ENCODE data around the gene NRG4.
A peak's percentile ranks its signal among the peaks of the same experiment; 100 is the strongest.

Gene NRG4

DNA sequence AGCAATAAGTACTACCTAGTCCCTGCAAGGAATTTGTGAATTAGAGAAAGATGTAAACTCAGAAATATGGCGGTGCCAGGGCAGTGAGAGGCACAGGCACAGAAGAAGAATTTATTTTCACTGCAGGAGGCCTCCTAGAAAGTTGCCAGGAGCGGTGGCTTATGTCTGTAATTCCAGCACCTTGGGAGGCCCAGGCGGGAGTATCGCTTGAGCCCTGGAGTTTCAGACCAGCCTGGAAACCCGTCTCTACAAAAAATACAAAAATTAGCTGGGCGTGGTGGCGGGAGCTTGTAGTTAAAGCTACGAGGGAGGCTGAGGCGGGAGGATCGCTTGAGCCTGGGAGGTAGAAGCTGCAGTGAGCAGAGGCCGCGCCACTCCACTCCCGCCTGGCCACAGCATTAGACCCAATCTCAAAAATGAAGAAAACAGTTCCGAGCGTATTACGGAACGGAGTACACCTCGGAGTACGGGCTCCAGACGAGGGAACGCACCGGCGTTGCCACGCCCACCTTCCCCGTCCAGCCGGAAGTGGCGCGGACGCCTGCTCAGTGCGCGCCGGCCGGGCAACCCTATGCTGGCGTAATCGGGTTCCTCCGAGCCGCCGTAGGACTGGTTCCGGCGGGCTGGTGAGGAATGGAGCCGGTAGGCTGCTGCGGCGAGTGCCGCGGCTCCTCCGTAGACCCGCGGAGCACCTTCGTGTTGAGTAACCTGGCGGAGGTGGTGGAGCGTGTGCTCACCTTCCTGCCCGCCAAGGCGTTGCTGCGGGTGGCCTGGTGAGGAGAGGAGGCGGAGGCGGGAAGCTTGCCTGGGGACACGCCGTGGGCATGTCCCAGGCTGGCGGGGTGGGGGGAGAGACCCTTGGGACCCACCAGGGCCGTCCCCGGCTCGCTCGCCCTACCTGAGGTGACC, 108.6 kb downstream of the NRG4 start, which contains the start of gene FBXO22 (continued):
- TF ChIP-seq ZNF585B (tag by site-specific recombination; IDR thresholded peaks at IDR 0.05) = no peak
- peak; percentile 48 for TF ChIP-seq ZNF610 (tag by site-specific recombination; IDR thresholded peaks at IDR 0.05; ENCODE audit: borderline replicate concordance)
- TF ChIP-seq, protein P1, sequence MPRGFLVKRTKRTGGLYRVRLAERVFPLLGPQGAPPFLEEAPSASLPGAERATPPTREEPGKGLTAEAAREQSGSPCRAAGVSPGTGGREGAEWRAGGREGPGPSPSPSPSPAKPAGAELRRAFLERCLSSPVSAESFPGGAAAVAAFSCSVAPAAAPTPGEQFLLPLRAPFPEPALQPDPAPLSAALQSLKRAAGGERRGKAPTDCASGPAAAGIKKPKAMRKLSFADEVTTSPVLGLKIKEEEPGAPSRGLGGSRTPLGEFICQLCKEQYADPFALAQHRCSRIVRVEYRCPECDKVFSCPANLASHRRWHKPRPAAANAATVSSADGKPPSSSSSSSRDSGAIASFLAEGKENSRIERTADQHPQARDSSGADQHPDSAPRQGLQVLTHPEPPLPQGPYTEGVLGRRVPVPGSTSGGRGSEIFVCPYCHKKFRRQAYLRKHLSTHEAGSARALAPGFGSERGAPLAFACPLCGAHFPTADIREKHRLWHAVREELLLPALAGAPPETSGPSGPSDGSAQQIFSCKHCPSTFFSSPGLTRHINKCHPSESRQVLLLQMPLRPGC (tag by site-specific recombination; IDR thresholded peaks at IDR 0.05) = peak; percentile 78
- no peak for TF ChIP-seq ZNF266 (tag by site-specific recombination; IDR thresholded peaks at IDR 0.05; ENCODE audit: low read depth)
- TF ChIP-seq, protein P2, sequence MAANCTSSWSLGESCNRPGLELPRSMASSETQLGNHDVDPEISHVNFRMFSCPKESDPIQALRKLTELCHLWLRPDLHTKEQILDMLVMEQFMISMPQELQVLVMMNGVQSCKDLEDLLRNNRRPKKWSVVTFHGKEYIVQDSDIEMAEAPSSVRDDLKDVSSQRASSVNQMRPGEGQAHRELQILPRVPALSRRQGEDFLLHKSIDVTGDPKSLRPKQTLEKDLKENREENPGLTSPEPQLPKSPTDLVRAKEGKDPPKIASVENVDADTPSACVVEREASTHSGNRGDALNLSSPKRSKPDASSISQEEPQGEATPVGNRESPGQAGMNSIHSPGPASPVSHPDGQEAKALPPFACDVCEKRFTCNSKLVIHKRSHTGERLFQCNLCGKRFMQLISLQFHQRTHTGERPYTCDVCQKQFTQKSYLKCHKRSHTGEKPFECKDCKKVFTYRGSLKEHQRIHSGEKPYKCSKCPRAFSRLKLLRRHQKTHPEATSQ (tag by site-specific recombination; IDR thresholded peaks at IDR 0.05) = peak; percentile 89; the same call in 1 of the 2 replicates
- no peak for TF ChIP-seq ZNF157 (tag by site-specific recombination; IDR thresholded peaks at IDR 0.05)
- TF ChIP-seq ZIC2 (tag by site-specific recombination; IDR thresholded peaks at IDR 0.05) = peak; percentile 19; the same call in 1 of the 2 replicates
- peak; percentile 89; the same call in 1 of the 2 replicates for TF ChIP-seq KLF7 (tag by site-specific recombination; IDR thresholded peaks at IDR 0.05; ENCODE audit: borderline replicate concordance)
- no peak for TF ChIP-seq ZNF555 (tag by site-specific recombination; conservative IDR thresholded peaks at IDR 0.05)
- peak; percentile 59; the same call in 1 of the 2 replicates for TF ChIP-seq ZBTB21 (tag by site-specific recombination; IDR thresholded peaks at IDR 0.05)

DNA sequence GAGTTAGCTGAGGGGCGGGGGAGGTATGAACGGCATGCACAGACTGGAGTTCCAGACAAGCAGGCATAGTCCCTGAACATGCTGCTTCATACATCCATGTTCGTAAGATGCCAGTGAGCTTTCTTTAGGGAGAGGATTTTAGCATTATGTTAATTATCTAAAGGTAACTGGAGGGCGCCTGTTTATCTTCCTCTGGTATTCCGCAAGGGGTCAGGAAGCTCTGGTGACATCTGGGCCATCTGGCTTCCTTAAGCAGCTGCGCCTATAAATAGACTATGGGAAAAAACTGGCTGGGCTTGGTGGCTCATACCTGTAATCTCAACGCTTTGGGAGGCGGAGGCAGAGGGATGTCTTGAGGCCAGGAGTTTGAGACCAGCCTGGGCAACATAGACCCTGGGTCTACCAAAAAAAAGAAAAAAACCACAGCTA, 110.1 kb downstream of the NRG4 start:
- ChIA-PET POLR2A (no interaction called here), CTCF (no interaction called here)
- no peaks in the 10 kb centered on the region for H3K9me3 ChIP-seq (ENCODE audit: control insufficient read depth, insufficient read depth, low read depth, low read length)
- H3K36me3 ChIP-seq (ENCODE audit: control insufficient read depth in 2 of 2, insufficient read depth in 1 of 2, low read length in 2 of 2) = peaks cover 10 to 28% of the 10 kb centered on the region in 2 experiments
- no peak overlapping the region; the same call in 1 of the 2 replicates for H3K27ac ChIP-seq (ENCODE audit: extremely low read depth, low read depth, low read length)
- H3K4me3 ChIP-seq (ENCODE audit: low read depth, low read length) = no peak overlapping the region
- peaks cover 19% of the 10 kb centered on the region for H3K4me1 ChIP-seq (ENCODE audit: control insufficient read depth, insufficient read depth, low read length)
- no peak for TF ChIP-seq ZNF701 (tag by site-specific recombination; IDR thresholded peaks at IDR 0.05)
- no peak for TF ChIP-seq KLF9 (tag by site-specific recombination; IDR thresholded peaks at IDR 0.05; ENCODE audit: low read depth)
- TF ChIP-seq, protein P3, sequence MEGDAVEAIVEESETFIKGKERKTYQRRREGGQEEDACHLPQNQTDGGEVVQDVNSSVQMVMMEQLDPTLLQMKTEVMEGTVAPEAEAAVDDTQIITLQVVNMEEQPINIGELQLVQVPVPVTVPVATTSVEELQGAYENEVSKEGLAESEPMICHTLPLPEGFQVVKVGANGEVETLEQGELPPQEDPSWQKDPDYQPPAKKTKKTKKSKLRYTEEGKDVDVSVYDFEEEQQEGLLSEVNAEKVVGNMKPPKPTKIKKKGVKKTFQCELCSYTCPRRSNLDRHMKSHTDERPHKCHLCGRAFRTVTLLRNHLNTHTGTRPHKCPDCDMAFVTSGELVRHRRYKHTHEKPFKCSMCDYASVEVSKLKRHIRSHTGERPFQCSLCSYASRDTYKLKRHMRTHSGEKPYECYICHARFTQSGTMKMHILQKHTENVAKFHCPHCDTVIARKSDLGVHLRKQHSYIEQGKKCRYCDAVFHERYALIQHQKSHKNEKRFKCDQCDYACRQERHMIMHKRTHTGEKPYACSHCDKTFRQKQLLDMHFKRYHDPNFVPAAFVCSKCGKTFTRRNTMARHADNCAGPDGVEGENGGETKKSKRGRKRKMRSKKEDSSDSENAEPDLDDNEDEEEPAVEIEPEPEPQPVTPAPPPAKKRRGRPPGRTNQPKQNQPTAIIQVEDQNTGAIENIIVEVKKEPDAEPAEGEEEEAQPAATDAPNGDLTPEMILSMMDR (tag by site-specific recombination; IDR thresholded peaks at IDR 0.05) = no peak
- TF ChIP-seq ZNF175 (tag by site-specific recombination; IDR thresholded peaks at IDR 0.05) = no peak
- no peak for TF ChIP-seq ZNF558 (tag by site-specific recombination; IDR thresholded peaks at IDR 0.05)
- no peak for TF ChIP-seq ZNF670 (tag by site-specific recombination; IDR thresholded peaks at IDR 0.05; ENCODE audit: low read depth)
- no peak for TF ChIP-seq GLI4 (tag by site-specific recombination; IDR thresholded peaks at IDR 0.05)
- TF ChIP-seq, protein P4, sequence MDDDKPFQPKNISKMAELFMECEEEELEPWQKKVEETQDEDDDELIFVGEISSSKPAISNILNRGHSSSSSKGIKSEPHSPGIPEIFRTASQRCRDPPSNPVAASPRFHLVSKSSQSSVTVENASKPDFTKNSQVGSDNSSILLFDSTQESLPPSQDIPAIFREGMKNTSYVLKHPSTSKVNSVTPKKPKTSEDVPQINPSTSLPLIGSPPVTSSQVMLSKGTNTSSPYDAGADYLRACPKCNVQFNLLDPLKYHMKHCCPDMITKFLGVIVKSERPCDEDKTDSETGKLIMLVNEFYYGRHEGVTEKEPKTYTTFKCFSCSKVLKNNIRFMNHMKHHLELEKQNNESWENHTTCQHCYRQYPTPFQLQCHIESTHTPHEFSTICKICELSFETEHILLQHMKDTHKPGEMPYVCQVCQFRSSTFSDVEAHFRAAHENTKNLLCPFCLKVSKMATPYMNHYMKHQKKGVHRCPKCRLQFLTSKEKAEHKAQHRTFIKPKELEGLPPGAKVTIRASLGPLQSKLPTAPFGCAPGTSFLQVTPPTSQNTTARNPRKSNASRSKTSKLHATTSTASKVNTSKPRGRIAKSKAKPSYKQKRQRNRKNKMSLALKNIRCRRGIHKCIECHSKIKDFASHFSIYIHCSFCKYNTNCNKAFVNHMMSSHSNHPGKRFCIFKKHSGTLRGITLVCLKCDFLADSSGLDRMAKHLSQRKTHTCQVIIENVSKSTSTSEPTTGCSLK (tag by site-specific recombination; IDR thresholded peaks at IDR 0.05) = no peak
- TF ChIP-seq, protein P5, sequence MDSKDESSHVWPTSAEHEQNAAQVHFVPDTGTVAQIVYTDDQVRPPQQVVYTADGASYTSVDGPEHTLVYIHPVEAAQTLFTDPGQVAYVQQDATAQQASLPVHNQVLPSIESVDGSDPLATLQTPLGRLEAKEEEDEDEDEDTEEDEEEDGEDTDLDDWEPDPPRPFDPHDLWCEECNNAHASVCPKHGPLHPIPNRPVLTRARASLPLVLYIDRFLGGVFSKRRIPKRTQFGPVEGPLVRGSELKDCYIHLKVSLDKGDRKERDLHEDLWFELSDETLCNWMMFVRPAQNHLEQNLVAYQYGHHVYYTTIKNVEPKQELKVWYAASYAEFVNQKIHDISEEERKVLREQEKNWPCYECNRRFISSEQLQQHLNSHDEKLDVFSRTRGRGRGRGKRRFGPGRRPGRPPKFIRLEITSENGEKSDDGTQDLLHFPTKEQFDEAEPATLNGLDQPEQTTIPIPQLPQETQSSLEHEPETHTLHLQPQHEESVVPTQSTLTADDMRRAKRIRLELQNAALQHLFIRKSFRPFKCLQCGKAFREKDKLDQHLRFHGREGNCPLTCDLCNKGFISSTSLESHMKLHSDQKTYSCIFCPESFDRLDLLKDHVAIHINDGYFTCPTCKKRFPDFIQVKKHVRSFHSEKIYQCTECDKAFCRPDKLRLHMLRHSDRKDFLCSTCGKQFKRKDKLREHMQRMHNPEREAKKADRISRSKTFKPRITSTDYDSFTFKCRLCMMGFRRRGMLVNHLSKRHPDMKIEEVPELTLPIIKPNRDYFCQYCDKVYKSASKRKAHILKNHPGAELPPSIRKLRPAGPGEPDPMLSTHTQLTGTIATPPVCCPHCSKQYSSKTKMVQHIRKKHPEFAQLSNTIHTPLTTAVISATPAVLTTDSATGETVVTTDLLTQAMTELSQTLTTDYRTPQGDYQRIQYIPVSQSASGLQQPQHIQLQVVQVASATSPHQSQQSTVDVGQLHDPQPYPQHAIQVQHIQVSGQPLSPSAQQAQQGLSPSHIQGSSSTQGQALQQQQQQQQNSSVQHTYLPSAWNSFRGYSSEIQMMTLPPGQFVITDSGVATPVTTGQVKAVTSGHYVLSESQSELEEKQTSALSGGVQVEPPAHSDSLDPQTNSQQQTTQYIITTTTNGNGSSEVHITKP (tag by site-specific recombination; IDR thresholded peaks at IDR 0.05) = no peak
- TF ChIP-seq ZNF433 (tag by site-specific recombination; IDR thresholded peaks at IDR 0.05; ENCODE audit: low read depth) = no peak
- no peak for TF ChIP-seq HOXD13 (CRISPR knock-in tag; IDR thresholded peaks at IDR 0.05; ENCODE audit: borderline replicate concordance)
- peak; percentile 70; the same call in 1 of the 2 replicates for TF ChIP-seq ZBTB48 (tag by site-specific recombination; IDR thresholded peaks at IDR 0.05)
- no peak for TF ChIP-seq ZNF792 (tag by site-specific recombination; IDR thresholded peaks at IDR 0.05)
- TF ChIP-seq ZNF112 (tag by site-specific recombination; IDR thresholded peaks at IDR 0.05) = no peak
- TF ChIP-seq ZNF223 (tag by site-specific recombination; IDR thresholded peaks at IDR 0.05) = no peak
